ENCODE data around the gene KIAA0930.

GRCh38 chr22:45228401-45228754 is 12.3 kb downstream of the KIAA0930 start:
- TF ChIP-seq CTCF (conservative IDR thresholded peaks at IDR 0.05; ENCODE audit: low read depth, low read length) (no peak), RFX5 (IDR thresholded peaks at IDR 0.05; ENCODE audit: low read depth, low read length) (no peak), POLR2A (IDR thresholded peaks at IDR 0.05; ENCODE audit: low read depth, low read length) (no peak), CEBPB (IDR thresholded peaks at IDR 0.05; ENCODE audit: low read depth, low read length) (no peak), SMC3 (IDR thresholded peaks at IDR 0.05; ENCODE audit: low read depth, low read length) (no peak), MAZ (IDR thresholded peaks at IDR 0.05; ENCODE audit: borderline replicate concordance, low read depth, low read length) (no peak), FOS (IDR thresholded peaks at IDR 0.05; ENCODE audit: low read depth, low read length) (no peak)
